ENCODE data around the gene SPATA31E1. TPM values are rescaled to one million over a fixed set of nuclear protein-coding genes. Genes with fewer than 3 reads are reported as not detected.

SPATA31E1 gene
- total and polyA plus RNA-seq, 2 donors, result 0.04 TPM; not detected in 1

DNA sequence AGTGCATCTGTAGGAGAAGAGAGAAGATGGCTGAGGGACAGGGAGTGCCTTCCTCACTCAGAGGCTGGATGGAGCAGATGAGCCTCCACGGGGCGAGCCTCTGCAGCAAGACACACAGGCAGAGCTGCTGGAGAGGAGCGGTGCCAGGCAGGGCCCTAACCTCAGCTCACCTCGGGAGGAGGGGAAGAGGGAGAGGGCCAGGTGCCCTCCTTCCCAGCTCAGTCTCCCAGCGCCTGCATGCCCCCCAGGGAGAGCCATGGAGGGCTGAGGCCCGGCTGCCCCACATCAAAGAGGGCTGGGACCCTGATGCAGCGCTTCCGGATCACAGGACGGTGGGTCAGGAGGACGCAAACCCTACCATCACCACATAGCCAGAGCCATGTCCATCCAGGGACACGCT is 13.6 kb upstream of the SPATA31E1 start:
- H3K4me3 ChIP-seq (ENCODE audit: low read depth, low read length), result no peak overlapping the region
- no peaks in the 10 kb centered on the region for H3K36me3 ChIP-seq (ENCODE audit: insufficient read depth)
- WGBS, result 94% methylated on average over 11 of the region's 11 CpGs
- H3K27ac ChIP-seq (ENCODE audit: low read depth), result no peak overlapping the region
- H3K4me1 ChIP-seq (ENCODE audit: insufficient read depth), result no peaks in the 10 kb centered on the region
- no peak for DNase-seq (ENCODE audit: extremely low spot score)

DNA sequence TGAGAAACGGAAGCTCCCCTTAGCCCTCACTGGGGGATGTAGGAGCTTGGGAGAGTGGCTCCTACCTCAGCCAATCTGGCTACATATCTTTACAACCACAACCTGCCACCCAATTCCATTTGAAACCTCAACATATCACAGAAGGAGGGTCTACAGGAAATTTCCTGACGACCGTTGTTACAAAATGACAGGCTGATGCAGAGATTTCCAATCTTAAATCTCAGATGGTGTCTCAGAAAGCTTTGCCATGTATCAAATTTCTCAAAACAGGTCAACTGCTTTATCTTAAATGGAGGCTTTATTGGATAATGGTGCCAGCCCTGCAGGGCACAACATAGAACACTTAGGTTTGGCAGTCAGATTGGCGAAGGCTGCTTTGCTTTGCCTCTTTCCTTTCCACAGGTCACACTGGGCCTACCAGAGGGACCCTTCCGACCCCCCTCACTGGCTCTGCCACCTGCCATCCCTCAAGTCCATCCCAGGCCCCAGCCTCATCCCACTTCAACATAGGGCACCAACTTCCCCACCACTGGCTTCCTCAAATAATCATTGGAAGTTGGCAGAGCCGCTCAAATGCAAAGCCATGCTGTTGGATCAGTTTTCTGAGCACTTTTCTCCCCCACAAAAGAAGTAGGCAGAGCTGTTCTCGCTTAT is 11.1 kb upstream of the SPATA31E1 start:
- no peak overlapping the region for H3K27ac ChIP-seq (ENCODE audit: low read depth)
- no peaks in the 10 kb centered on the region for H3K36me3 ChIP-seq (ENCODE audit: insufficient read depth)
- WGBS, result 73% methylated on average over 7 of the region's 7 CpGs

DNA sequence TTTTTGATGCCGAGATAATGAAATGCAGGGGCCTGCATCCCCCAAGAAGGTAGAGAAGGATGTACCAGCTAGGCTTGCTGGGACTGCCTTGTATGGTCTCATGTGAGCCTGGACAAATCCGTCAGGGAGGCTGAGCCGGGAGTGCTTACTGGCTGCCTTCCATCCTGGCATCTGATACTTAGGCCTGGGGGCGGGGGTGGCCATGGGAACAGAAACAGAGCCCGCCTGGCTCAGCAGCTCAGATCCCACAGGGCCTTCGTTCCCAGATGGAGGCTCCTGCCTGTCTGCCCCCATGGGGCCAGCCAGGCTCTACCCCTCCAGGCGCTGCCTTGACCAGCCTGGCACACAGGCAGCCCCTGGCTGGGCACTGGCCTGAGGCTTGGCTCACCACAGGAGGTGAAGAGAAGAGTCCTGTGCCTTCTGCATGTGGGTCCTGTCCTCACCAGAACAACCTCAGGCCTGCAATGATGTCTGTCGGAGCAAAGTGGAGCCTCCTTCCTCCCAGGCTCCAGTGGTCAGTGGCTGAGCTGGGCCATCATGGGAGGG is 10.5 kb upstream of the SPATA31E1 start:
- H3K4me1 ChIP-seq (ENCODE audit: insufficient read depth), result no peaks in the 10 kb centered on the region
- no peak overlapping the region for H3K27ac ChIP-seq (ENCODE audit: low read depth)
- 54% methylated on average over 8 of the region's 8 CpGs for WGBS
- DNase-seq (ENCODE audit: extremely low spot score), result no peak
- H3K36me3 ChIP-seq (ENCODE audit: insufficient read depth), result no peaks in the 10 kb centered on the region
- no peak overlapping the region for H3K4me3 ChIP-seq (ENCODE audit: low read depth, low read length)

More for the DNA sequence above, 11.1 kb upstream of the SPATA31E1 start:
- Histone ChIP-seq H3K4me1 (ENCODE audit: insufficient read depth) (no peaks in the 10 kb centered on the region), H3K4me3 (ENCODE audit: low read depth, low read length) (no peak overlapping the region)
- DNase-seq (ENCODE audit: extremely low spot score), result no peak

DNA sequence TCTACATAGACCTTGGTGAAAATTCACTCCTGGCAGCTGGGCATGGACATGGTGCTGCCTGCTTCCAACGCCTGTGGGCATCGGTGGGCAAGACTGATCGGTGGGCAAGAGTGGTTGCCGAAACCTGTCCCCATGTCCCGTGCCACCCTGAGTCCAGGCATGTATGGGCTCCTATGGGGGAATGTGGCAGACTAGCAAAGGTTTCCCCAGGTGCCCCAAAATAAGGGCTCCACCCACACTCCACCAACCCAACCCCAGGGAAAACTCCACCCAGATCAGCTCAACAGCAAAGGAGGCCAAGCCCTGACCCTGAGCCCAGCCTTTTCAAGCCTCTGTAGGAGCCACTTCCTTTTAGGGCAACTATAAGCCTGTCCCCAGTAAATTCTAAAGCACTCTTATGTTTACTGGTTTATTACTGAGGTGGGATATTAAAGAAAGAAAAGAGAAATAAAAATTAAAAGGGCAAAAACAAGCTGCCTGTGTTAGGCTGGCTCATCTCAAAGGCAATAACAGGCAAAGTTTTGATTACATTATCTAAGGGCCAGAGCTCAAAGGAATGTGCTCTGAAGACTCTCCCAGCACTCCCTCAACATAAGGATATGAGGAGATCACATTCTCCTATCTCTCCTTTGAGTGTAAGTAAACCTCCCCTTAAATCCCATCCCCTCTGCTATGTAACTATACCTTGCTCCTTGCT is 8.9 kb upstream of the SPATA31E1 start:
- Histone ChIP-seq H3K36me3 (ENCODE audit: insufficient read depth) (no peaks in the 10 kb centered on the region), H3K4me1 (ENCODE audit: insufficient read depth) (no peaks in the 10 kb centered on the region), H3K4me3 (ENCODE audit: low read depth, low read length) (no peak overlapping the region), H3K27ac (ENCODE audit: low read depth) (no peak overlapping the region)
- no peak for DNase-seq (ENCODE audit: extremely low spot score)
- 95% methylated on average over 5 of the region's 5 CpGs for WGBS

DNA sequence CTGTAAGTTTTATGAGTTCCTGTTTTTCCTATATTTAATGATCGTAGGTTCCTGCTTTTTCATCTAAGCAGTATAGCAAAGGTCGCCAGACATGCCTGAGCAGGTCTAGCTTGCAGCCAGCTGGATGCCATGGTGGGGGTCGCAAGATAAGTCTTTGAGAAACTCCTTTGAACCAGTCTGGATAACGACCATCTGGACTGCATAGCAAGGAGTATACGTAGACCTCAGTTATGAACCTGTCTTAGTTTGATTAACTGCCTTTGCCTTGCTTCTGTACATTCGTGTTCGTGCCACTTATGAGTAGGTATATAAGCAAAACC is 8.4 kb upstream of the SPATA31E1 start:
- no peaks in the 10 kb centered on the region for H3K4me1 ChIP-seq (ENCODE audit: insufficient read depth)
- no peaks in the 10 kb centered on the region for H3K36me3 ChIP-seq (ENCODE audit: insufficient read depth)
- no peak overlapping the region for H3K27ac ChIP-seq (ENCODE audit: low read depth)
- H3K4me3 ChIP-seq (ENCODE audit: low read depth, low read length), result no peak overlapping the region
- DNase-seq (ENCODE audit: extremely low spot score), result no peak
- 41% methylated on average over 7 of the region's 7 CpGs for WGBS

DNA sequence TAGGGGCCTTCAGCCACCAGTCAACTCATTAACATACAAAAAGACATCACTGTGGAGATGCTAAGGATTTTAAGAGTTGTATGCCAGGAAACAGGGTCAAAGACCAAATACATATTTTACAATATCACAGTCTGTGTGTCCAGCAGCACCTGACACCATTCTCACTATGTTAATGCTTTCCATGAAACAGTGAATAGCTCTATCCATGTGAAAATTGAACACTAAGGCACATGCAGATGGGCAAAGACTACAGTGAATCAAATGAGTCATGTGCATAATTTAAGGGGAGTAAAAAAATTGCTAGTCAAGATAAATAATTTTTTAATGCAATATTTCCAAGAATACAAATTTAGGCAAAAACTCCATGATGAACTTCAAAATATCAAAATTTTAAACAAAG is 7.6 kb upstream of the SPATA31E1 start:
- Histone ChIP-seq H3K4me1 (ENCODE audit: insufficient read depth) (no peaks in the 10 kb centered on the region), H3K4me3 (ENCODE audit: low read depth, low read length) (no peak overlapping the region), H3K27ac (ENCODE audit: low read depth) (no peak overlapping the region), H3K36me3 (ENCODE audit: insufficient read depth) (no peaks in the 10 kb centered on the region)
- DNase-seq (ENCODE audit: extremely low spot score), result no peak

DNA sequence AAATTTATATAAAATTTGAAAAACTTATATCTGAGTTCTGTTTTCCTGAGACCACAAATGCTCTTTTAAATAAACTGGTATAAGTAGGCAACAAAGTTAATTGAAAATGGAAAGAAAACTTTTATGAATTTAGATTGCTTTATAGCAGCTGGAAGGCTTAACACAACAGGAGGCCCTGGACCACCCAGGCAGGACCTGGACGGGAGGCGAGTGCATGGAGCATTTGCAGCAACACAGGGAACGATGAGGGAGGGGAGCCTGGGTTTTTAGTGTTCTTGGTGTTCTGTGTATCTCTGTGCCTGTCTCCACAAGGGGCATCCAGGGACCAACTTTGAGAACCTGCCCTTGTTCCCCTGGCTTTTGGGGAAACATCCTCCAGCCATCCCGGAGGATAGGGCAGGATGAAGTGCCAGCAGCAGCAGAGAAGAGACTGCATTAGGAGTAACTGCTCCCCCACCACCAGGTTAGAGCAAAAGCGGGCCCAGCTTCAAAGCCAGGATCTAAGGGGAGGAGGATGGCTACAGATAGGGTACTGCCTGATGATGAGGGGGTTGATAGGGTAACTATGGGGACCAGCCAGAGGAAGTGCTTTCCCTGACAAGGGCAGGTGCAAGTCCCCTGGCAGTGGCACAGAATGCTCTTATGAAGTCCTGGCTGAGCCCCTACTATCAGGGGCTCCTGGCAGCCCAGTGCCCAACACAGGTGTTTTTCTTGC is 6.7 kb upstream of the SPATA31E1 start:
- H3K27ac ChIP-seq (ENCODE audit: low read depth), result no peak overlapping the region
- no peak overlapping the region for H3K4me3 ChIP-seq (ENCODE audit: low read depth, low read length)
- no peaks in the 10 kb centered on the region for H3K36me3 ChIP-seq (ENCODE audit: insufficient read depth)
- no peaks in the 10 kb centered on the region for H3K4me1 ChIP-seq (ENCODE audit: insufficient read depth)
- WGBS, result 56% methylated on average over 5 of the region's 5 CpGs
- no peak for DNase-seq (ENCODE audit: extremely low spot score)

DNA sequence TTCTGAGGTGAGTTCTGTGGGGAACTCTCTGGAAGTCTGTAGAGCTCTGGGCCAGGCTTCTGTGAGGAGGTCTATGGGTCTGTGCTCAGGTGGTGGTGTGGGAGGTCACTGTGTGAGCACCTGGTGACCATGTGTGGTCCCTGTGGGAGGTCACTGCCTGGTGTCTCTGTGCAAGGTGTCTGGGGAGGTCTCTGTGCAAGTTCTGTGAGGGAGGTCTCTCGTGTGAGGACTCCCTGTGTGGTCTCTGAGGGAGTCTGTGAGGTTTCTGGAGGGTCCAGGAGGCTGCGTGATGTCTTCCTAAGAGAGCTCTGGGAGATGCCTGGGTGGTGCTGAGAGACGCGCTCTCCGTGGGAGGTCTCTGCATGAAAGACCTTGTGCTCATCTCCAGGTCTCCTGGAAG is 6.0 kb upstream of the SPATA31E1 start:
- Histone ChIP-seq H3K27ac (ENCODE audit: low read depth) (no peak overlapping the region), H3K36me3 (ENCODE audit: insufficient read depth) (no peaks in the 10 kb centered on the region), H3K4me3 (ENCODE audit: low read depth, low read length) (no peak overlapping the region), H3K4me1 (ENCODE audit: insufficient read depth) (no peaks in the 10 kb centered on the region)
- DNase-seq (ENCODE audit: extremely low spot score), result no peak
- 91% methylated on average over 5 of the region's 5 CpGs for WGBS

DNA sequence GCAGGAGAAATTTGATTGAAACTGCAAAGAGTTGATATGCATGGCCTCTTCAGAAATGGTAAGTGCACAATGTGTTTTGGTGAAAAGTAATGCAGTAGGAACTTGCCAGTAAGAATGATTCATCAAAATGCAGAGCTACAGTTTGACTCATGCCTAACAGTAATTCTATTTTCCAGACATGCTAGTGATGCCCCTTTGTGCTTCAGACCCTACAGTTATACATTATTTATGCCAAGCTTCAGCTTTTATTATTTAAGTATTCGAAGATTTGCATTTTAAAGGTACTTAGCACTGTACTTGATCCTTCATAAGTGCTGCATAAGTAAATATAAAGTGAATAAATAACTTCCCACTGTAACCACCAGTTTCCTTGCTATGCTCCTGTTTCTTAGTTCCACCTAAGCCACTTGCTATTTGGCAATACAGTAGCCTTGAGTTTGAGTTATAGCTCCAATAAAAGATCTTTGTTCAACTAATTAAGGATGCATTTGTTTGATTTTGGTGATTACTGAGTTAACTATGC is 3.6 kb upstream of the SPATA31E1 start:
- Histone ChIP-seq H3K27ac (ENCODE audit: low read depth) (no peak overlapping the region), H3K4me3 (ENCODE audit: low read depth, low read length) (no peak overlapping the region), H3K36me3 (ENCODE audit: insufficient read depth) (no peaks in the 10 kb centered on the region), H3K4me1 (ENCODE audit: insufficient read depth) (no peaks in the 10 kb centered on the region)
- DNase-seq (ENCODE audit: extremely low spot score), result no peak
- 90% methylated on average over 1 of the region's 1 CpG for WGBS

DNA sequence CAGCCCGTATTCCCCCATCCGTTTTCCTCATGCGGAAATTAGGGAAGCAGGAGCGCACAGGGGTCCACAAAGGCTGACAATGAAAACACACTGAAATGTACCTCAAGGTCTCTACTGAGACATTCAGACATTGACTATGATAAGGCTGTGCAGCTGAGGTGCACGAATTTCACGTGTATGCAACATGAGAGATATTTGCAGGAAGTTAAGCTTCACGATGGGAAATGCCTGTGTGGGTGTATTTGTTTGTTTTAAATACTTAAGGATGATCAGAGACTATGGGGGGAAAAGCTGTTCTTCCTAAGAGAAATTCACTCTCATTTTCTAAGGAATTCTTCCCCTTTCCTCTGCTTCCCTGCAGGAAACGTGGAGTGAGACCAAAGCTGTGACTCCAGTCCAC is 2.6 kb upstream of the SPATA31E1 start:
- Histone ChIP-seq H3K36me3 (ENCODE audit: insufficient read depth) (no peaks in the 10 kb centered on the region), H3K27ac (ENCODE audit: low read depth) (no peak overlapping the region), H3K4me3 (ENCODE audit: low read depth, low read length) (no peak overlapping the region), H3K4me1 (ENCODE audit: insufficient read depth) (no peaks in the 10 kb centered on the region)
- WGBS, result 70% methylated on average over 8 of the region's 8 CpGs
- DNase-seq (ENCODE audit: extremely low spot score), result no peak

DNA sequence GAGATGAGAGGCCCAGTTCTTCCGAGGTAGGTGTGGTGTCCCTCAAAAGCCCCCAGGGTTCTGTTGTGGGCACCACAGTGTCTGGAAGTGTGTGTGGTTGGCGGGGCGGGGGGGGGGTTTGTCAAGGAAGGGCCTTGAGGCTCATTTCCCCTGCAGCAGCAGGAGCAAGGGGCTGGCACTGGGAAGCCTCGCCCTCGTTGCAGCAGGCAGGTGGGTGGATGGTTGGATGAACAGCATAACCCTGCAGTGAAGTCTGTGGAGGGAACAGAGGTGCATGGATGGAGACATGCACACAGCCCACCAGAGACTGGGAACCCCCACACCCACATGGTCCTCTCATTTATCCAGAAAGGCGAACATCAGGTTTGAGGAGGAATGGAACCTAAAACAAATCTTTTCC is 2.0 kb upstream of the SPATA31E1 start:
- Histone ChIP-seq H3K4me1 (ENCODE audit: insufficient read depth) (no peaks in the 10 kb centered on the region), H3K4me3 (ENCODE audit: low read depth, low read length) (no peak overlapping the region), H3K36me3 (ENCODE audit: insufficient read depth) (no peaks in the 10 kb centered on the region), H3K27ac (ENCODE audit: low read depth) (no peak overlapping the region)
- 87% methylated on average over 6 of the region's 6 CpGs for WGBS
- no peak for DNase-seq (ENCODE audit: extremely low spot score)

DNA sequence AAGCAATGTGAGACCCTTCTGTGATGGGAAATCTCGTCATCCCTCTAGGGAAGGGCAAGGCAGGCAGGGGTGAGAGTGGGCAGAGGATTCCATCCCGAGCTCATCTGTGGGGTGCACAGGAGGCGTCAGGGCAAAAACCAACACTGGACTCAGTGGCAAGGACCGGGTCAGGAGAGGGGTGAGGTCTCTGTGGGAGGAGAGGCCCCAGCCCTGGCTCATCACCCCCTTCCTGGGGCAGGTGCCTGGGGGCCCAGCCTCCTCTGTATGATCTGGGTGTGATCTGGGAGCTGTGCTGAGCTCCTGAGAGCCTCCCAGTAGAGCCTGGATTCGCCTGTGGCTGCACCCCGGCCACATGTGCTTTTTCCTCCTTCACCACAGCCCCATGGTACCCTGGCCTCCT is 597 bp downstream of the SPATA31E1 start:
- Histone ChIP-seq H3K4me1 (ENCODE audit: insufficient read depth) (no peaks in the 10 kb centered on the region), H3K36me3 (ENCODE audit: insufficient read depth) (no peaks in the 10 kb centered on the region), H3K27ac (ENCODE audit: low read depth) (no peak overlapping the region), H3K4me3 (ENCODE audit: low read depth, low read length) (no peak overlapping the region)
- 94% methylated on average over 6 of the region's 6 CpGs for WGBS
- no peak for DNase-seq (ENCODE audit: extremely low spot score)

DNA sequence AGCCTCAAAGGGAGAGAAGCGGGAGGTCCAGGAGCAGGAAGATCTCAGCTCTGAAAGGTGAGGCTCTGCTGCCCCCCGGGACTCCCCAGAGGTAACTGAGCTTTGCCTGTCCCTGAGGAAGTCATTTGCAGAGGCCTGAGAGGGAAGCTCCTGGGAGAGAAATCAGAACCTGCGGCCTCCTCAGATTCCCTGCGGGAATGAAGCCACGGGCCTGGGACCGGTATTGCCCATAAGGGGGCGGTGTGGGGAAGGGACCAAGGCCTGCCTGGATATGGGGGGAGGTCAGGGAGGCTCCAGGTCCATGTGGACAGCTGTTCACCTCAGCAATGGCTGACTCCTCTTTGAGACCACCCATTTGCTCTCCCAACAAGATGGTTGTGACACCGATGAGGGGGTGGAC is 1.3 kb downstream of the SPATA31E1 start:
- H3K36me3 ChIP-seq (ENCODE audit: insufficient read depth), result no peaks in the 10 kb centered on the region

More for the DNA sequence above, 1.3 kb downstream of the SPATA31E1 start:
- WGBS, result 75% methylated on average over 8 of the region's 8 CpGs
- H3K27ac ChIP-seq (ENCODE audit: low read depth), result no peak overlapping the region
- no peak for DNase-seq (ENCODE audit: extremely low spot score)
- H3K4me3 ChIP-seq (ENCODE audit: low read depth, low read length), result no peak overlapping the region
- H3K4me1 ChIP-seq (ENCODE audit: insufficient read depth), result no peaks in the 10 kb centered on the region
